ENCODE measurements around the gene VSX1. TPM values are rescaled to one million over a fixed set of nuclear protein-coding genes. Genes with fewer than 3 reads are reported as not detected.

The VSX1 gene
- total RNA-seq, result 1 to 10 TPM in 2 of 7 donors, under 1 TPM in 3, not detected in 2; 0.13 to 1.4 (median 0.96) TPM
- polyA plus RNA-seq, result under 1 TPM; 0.11 to 0.75 TPM
- long read RNA-seq, donor 1, transcript VSX1-207 (2 exons, 558 nt), result major isoform, 8 of 10 reads
- long read RNA-seq, donor 1, partial matches to known transcripts, result 0 of 10 reads
- long read RNA-seq, donor 1, other reads (novel, unspliced or antisense), result 2 of 10 reads
- long read RNA-seq, donor 2, result 0 reads
- long read RNA-seq, donor 3, result 0 reads

GRCh38 chr20:25081730-25082497, at the start of gene VSX1:
Gene VSX1 (minus strand): TSS chr20:25082141. CDS start chr20:25082096, 45 bp downstream.
- intact Hi-C loops (cut with DNase I), result loop anchor here in 2 of 4 donors (10.0 kb wide), 1 partner anchor 93 kb away; no protein-coding TSS in a partner anchor
- no peak for DNase-seq
- Histone ChIP-seq H3K4me1 (ENCODE audit: insufficient read depth) (peaks cover 1% of the 10 kb centered on the region), H3K9me3 (peaks cover 0 to 3% of the 10 kb centered on the region in 2 donors), H3K36me3 (no peaks in the 10 kb centered on the region), H3K27ac (no peak within 1 kb of the TSS), H3K27me3 (no peaks in the 10 kb centered on the region), H3K4me3 (no peak within 1 kb of the TSS)
- no peak for TF ChIP-seq CTCF (IDR thresholded peaks at IDR 0.05)
- TF ChIP-seq POLR2A (IDR thresholded peaks at IDR 0.05), result no peak
- no peak for TF ChIP-seq EP300 (IDR thresholded peaks at IDR 0.05)
- 3 to 4% (median 4%) methylated on average over 50 to 67 of the region's 67 CpGs for WGBS, 3 donors

- TF ChIP-seq POLR2A (IDR thresholded peaks at IDR 0.05) (no peak), CTCF (IDR thresholded peaks at IDR 0.05) (no peak), EP300 (IDR thresholded peaks at IDR 0.05) (no peak)
- WGBS, 3 donors, result 75 to 87% (median 77%) methylated on average over 7 of the region's 7 CpGs
- H3K27ac ChIP-seq, result no peak overlapping the region
- H3K4me1 ChIP-seq (ENCODE audit: insufficient read depth), result no peaks in the 10 kb centered on the region
- H3K4me3 ChIP-seq, result no peak overlapping the region
- no peaks in the 10 kb centered on the region for H3K27me3 ChIP-seq
- no peaks in the 10 kb centered on the region for H3K36me3 ChIP-seq
- DNase-seq, result no peak
- intact Hi-C loops (cut with DNase I), result no loop called here
- no peaks in the 10 kb centered on the region for H3K9me3 ChIP-seq
These were observed 48.0 kb upstream of the VSX1 start for GRCh38 chr20:25129908-25130307.

GRCh38 chr20:25129428-25129827, 47.5 kb upstream of the VSX1 start:
- TF ChIP-seq EP300 (IDR thresholded peaks at IDR 0.05) (no peak), POLR2A (IDR thresholded peaks at IDR 0.05) (no peak), CTCF (IDR thresholded peaks at IDR 0.05) (no peak)
- Histone ChIP-seq H3K9me3 (no peaks in the 10 kb centered on the region), H3K36me3 (no peaks in the 10 kb centered on the region), H3K27ac (no peak overlapping the region), H3K4me3 (no peak overlapping the region), H3K4me1 (ENCODE audit: insufficient read depth) (no peaks in the 10 kb centered on the region), H3K27me3 (no peaks in the 10 kb centered on the region)
- 84 to 89% (median 87%) methylated on average over 6 of the region's 6 CpGs for WGBS, 3 donors
- no peak for DNase-seq
- intact Hi-C loops (cut with DNase I), result no loop called here

- Histone ChIP-seq H3K4me3 (no peak overlapping the region), H3K9me3 (no peaks in the 10 kb centered on the region), H3K36me3 (no peaks in the 10 kb centered on the region), H3K27me3 (no peaks in the 10 kb centered on the region), H3K27ac (no peak overlapping the region), H3K4me1 (ENCODE audit: insufficient read depth) (no peaks in the 10 kb centered on the region)
- TF ChIP-seq CTCF (IDR thresholded peaks at IDR 0.05), result no peak
- TF ChIP-seq POLR2A (IDR thresholded peaks at IDR 0.05), result no peak
- TF ChIP-seq EP300 (IDR thresholded peaks at IDR 0.05), result no peak
- intact Hi-C loops (cut with DNase I), result no loop called here
- 75 to 80% (median 80%) methylated on average over 5 of the region's 5 CpGs for WGBS, 3 donors
- DNase-seq, result no peak
These were observed 46.7 kb upstream of the VSX1 start for GRCh38 chr20:25128649-25129048.

Measured in ovary (tissue), 10 donors.